Loucy (cell line): Measurements from ENCODE around the gene KCNMA1.

Source experiments
- H2AFZ ChIP-seq: fragments of 200-600 bp; sonication (generic); 2 replicates; pipeline ENCODE4 v1.6.0; 2016; ENCODE audit warnings: antibody characterized with exemption, mild to moderate bottlenecking, low read length, moderate library complexity
- H3F3A ChIP-seq: fragments of 200-600 bp; 2 replicates; pipeline ENCODE4 v1.6.0; 2016; ENCODE audit warnings: antibody characterized with exemption, low read depth, mild to moderate bottlenecking
- H3K27me3 ChIP-seq: fragments of 200-600 bp; sonication (generic); 2 replicates; pipeline ENCODE4 v1.6.1; 2014; ENCODE audit warnings: low read length, mild to moderate bottlenecking; ENCODE audit not compliant: insufficient read depth, poor library complexity, severe bottlenecking
- H3K36me3 ChIP-seq: fragments of 200-600 bp; sonication (generic); 2 replicates; pipeline ENCODE4 v1.6.1; 2016; ENCODE audit warnings: low read length; ENCODE audit not compliant: insufficient read depth
- H3K4me1 ChIP-seq: fragments of 200-600 bp; sonication (generic); 2 replicates; pipeline ENCODE4 v1.5.1; 2014; ENCODE audit warnings: low read length, mild to moderate bottlenecking; ENCODE audit not compliant: insufficient read depth, poor library complexity, severe bottlenecking
- H3K4me2 ChIP-seq: fragments of 200-600 bp; sonication (generic); 2 replicates; pipeline ENCODE4 v1.6.0; 2014; ENCODE audit warnings: antibody characterized with exemption, low read length, low read depth, mild to moderate bottlenecking; ENCODE audit not compliant: poor library complexity, severe bottlenecking
- H3K4me3 ChIP-seq: fragments of 200-600 bp; sonication (generic); 2 replicates; pipeline ENCODE4 v1.5.1; 2014; ENCODE audit warnings: low read length, mild to moderate bottlenecking, mixed read lengths; ENCODE audit not compliant: poor library complexity, severe bottlenecking
- H3K79me2 ChIP-seq: fragments of 200-600 bp; sonication (generic); 2 replicates; pipeline ENCODE4 v1.6.1; 2014; ENCODE audit warnings: low read length; ENCODE audit not compliant: insufficient read depth
- H3K9ac ChIP-seq: fragments of 200-600 bp; sonication (generic); 2 replicates; pipeline ENCODE4 v1.6.0; 2014; ENCODE audit warnings: mild to moderate bottlenecking, low read depth, low read length, moderate library complexity; ENCODE audit not compliant: poor library complexity, severe bottlenecking
- H3K9me2 ChIP-seq: fragments of 200-600 bp; sonication (generic); replicated peaks from 2 replicates; pipeline ENCODE4 v1.6.1; 2016; ENCODE audit warnings: low read depth, low read length, mixed read lengths
- H3K9me3 ChIP-seq: fragments of 200-600 bp; sonication (generic); 2 replicates; pipeline ENCODE4 v1.6.1; 2014; ENCODE audit warnings: mild to moderate bottlenecking, antibody characterized with exemption, low read length, low read depth; ENCODE audit not compliant: insufficient read depth
- H4K20me1 ChIP-seq: fragments of 200-600 bp; sonication (generic); 2 replicates; pipeline ENCODE4 v1.6.0; 2014; ENCODE audit warnings: antibody characterized with exemption, low read length, mild to moderate bottlenecking; ENCODE audit not compliant: insufficient read depth, poor library complexity, severe bottlenecking
- CTCF ChIP-seq: fragments of 200-600 bp; sonication (generic); conservative IDR thresholded peaks from 2 replicates; pipeline ENCODE4 v1.5.1; 2014; ENCODE audit warnings: mild to moderate bottlenecking, antibody characterized with exemption, low read length
- EZH2phosphoT487 ChIP-seq: fragments of 200-600 bp; IDR thresholded peaks from 2 replicates; pipeline ENCODE4 v1.6.1; 2018; ENCODE audit warnings: antibody characterized with exemption, mild to moderate bottlenecking, moderate library complexity, borderline replicate concordance

The KCNMA1 gene

GRCh38 chr10:77548157-77548556 lies 89.5 kb downstream of the KCNMA1 start:
- Histone ChIP-seq H3K79me2 (no peaks in the 10 kb centered on the region), H4K20me1 (no peaks in the 10 kb centered on the region), H3K4me3 (no peak overlapping the region), H3K9me3 (no peaks in the 10 kb centered on the region), H3F3A (no peaks in the 10 kb centered on the region), H3K36me3 (no peaks in the 10 kb centered on the region), H3K27me3 (no peaks in the 10 kb centered on the region), H3K9ac (no peak overlapping the region), H3K4me2 (no peak overlapping the region), H2AFZ (no peak overlapping the region), H3K4me1 (no peaks in the 10 kb centered on the region), H3K9me2 (no peaks in the 10 kb centered on the region)
- TF ChIP-seq EZH2phosphoT487 (no peak), CTCF (no peak)

GRCh38 chr10:77547307-77548050 lies 90.1 kb downstream of the KCNMA1 start:
- Histone ChIP-seq H4K20me1 (no peaks in the 10 kb centered on the region), H3K4me2 (no peak overlapping the region), H2AFZ (no peak overlapping the region), H3K9ac (no peak overlapping the region), H3K9me2 (no peaks in the 10 kb centered on the region), H3K4me3 (no peak overlapping the region), H3K27me3 (no peaks in the 10 kb centered on the region), H3F3A (no peaks in the 10 kb centered on the region), H3K4me1 (peaks cover 2% of the 10 kb centered on the region), H3K9me3 (no peaks in the 10 kb centered on the region), H3K79me2 (no peaks in the 10 kb centered on the region), H3K36me3 (no peaks in the 10 kb centered on the region)
- TF ChIP-seq EZH2phosphoT487 (no peak), CTCF (no peak)

GRCh38 chr10:77546042-77546441 lies 91.6 kb downstream of the KCNMA1 start:
- H3K27me3 ChIP-seq: no peaks in the 10 kb centered on the region
- no peaks in the 10 kb centered on the region for H3F3A ChIP-seq
- no peaks in the 10 kb centered on the region for H4K20me1 ChIP-seq

More at GRCh38 chr10:77546042-77546441, 91.6 kb downstream of the KCNMA1 start:
- H3K36me3 ChIP-seq: no peaks in the 10 kb centered on the region
- H3K4me3 ChIP-seq: no peak overlapping the region
- no peak overlapping the region for H2AFZ ChIP-seq
- TF ChIP-seq CTCF: no peak
- TF ChIP-seq EZH2phosphoT487: no peak
- H3K79me2 ChIP-seq: no peaks in the 10 kb centered on the region
- no peak overlapping the region for H3K4me2 ChIP-seq
- H3K9me2 ChIP-seq: no peaks in the 10 kb centered on the region
- no peak overlapping the region for H3K9ac ChIP-seq
- peaks cover 12% of the 10 kb centered on the region for H3K4me1 ChIP-seq
- H3K9me3 ChIP-seq: 0 out of 2 replicates have a peak, but pooled peaks cover 4% of the 10 kb centered on the region
